ENCODE results near the gene CCDC88C.

Gene CCDC88C

DNA sequence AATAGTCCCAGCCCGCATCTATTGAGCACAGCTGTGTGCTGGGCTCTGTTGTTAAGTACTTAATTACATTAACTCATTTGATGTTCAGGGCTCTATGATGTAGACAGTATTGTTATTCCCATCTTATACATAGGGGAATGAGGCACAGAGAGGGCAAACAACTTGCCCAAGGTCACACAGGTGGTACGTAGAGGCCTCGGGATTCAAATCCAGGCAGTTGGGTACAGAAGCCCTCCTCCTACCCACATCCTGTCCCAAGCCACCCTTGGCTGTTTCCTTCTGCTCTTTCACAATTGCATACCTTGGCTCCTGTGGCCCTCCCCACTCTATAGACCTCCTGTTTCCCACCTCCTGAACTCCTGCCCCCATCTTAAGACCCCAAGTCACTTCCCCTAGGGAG is 163.2 kb downstream of the CCDC88C start:
- no peak overlapping the region for H3K9ac ChIP-seq (ENCODE audit: low read depth, low read length, poor library complexity)
- no peak overlapping the region for H3K23ac ChIP-seq (ENCODE audit: low read depth, low read length, poor library complexity)
- peaks cover 0 to 38% (median 10%) of the 10 kb centered on the region in 3 experiments for H3K27me3 ChIP-seq (ENCODE audit: control insufficient read depth in 3 of 3, insufficient read depth in 3 of 3, low read depth in 1 of 3, low read length in 3 of 3)
- no peak overlapping the region for H2AFZ ChIP-seq (ENCODE audit: low read length)
- no peak overlapping the region for H3K18ac ChIP-seq (ENCODE audit: low read length)
- H2BK12ac ChIP-seq (ENCODE audit: low read length): no peak overlapping the region
- no peak overlapping the region for H4K8ac ChIP-seq (ENCODE audit: low read depth, low read length)
- no peak overlapping the region for H2BK120ac ChIP-seq (ENCODE audit: low read depth, low read length)
- H3K36me3 ChIP-seq (replicated peaks in 1 of 2; ENCODE audit: control insufficient read depth in 2 of 2, insufficient read depth in 2 of 2, low read length in 2 of 2): no peaks in the 10 kb centered on the region
- H3K4ac ChIP-seq (ENCODE audit: low read length): no peak overlapping the region
- peak overlapping the region in 1 of 2 donors; percentile 51 for H3K4me3 ChIP-seq (ENCODE audit: low read length in 2 of 2)
- no peak overlapping the region for H3K27ac ChIP-seq (replicated peaks; ENCODE audit: low read length)
- no CpG with 5 or more reads among the region's 3 CpGs for WGBS, 2 donors (ENCODE audit: extremely low coverage in 2 of 2, insufficient read length in 2 of 2, insufficient replicate concordance in 1 of 2)
- no peak for DNase-seq (ENCODE audit: low spot score)
- H4K91ac ChIP-seq (ENCODE audit: low read depth, low read length, poor library complexity): no peak overlapping the region
- H2BK15ac ChIP-seq (ENCODE audit: low read length): no peak overlapping the region
- peak overlapping the region; percentile 20 for H2AK5ac ChIP-seq (ENCODE audit: low read depth, low read length)
- no peak overlapping the region for H3K14ac ChIP-seq (ENCODE audit: low read length)
- no peaks in the 10 kb centered on the region for H3K79me1 ChIP-seq (ENCODE audit: low read depth, low read length)
- peaks cover 21 to 32% of the 10 kb centered on the region in 2 donors for H3K4me1 ChIP-seq (ENCODE audit: control insufficient read depth in 2 of 2, insufficient read depth in 1 of 2, low read depth in 1 of 2, low read length in 2 of 2)
- H2BK5ac ChIP-seq (ENCODE audit: low read length): no peak overlapping the region
- no peak overlapping the region for H3K4me2 ChIP-seq (ENCODE audit: insufficient read depth, low read length, poor library complexity, severe bottlenecking)
- no peaks in the 10 kb centered on the region for H3K9me3 ChIP-seq (replicated peaks in 1 of 2; ENCODE audit: control insufficient read depth in 2 of 2, insufficient read depth in 1 of 2, low read depth in 1 of 2, low read length in 2 of 2)

DNA sequence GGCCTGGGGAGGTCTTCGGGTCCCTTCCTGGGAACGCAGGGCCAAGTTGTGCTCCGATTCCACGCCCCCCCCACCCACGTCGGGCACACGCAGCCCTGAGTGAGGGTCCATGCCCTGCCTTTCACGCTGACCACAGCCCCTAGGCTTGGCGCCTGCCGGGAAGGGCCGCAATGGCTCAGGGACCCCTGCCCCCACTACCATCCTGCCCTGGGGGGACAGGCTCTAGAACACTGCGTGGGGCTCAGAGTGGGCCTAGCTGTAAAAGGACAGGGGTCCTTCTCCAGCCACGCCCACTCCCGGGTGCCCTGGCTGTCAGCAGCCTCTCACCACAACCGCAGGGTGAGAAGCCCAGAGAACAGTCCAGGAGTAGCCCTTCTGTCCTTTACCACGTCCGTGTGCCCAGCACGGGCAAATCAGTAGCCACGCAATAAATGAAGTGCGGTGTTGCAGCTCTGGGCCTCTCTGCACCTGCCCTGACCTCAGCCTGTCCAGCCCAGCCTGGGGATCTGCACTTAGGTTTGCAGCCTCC is 163.8 kb downstream of the CCDC88C start:
- Histone ChIP-seq H4K91ac (ENCODE audit: low read depth, low read length, poor library complexity) (no peak overlapping the region), H3K4me1 (ENCODE audit: control insufficient read depth in 2 of 2, insufficient read depth in 1 of 2, low read depth in 1 of 2, low read length in 2 of 2) (peaks cover 21 to 32% of the 10 kb centered on the region in 2 donors), H3K23ac (ENCODE audit: low read depth, low read length, poor library complexity) (peak overlapping the region; percentile 90), H3K79me1 (ENCODE audit: low read depth, low read length) (no peaks in the 10 kb centered on the region), H4K8ac (ENCODE audit: low read depth, low read length) (no peak overlapping the region), H2AK5ac (ENCODE audit: low read depth, low read length) (peak overlapping the region; percentile 20), H3K9me3 (replicated peaks in 1 of 2; ENCODE audit: control insufficient read depth in 2 of 2, insufficient read depth in 1 of 2, low read depth in 1 of 2, low read length in 2 of 2) (no peaks in the 10 kb centered on the region), H3K36me3 (replicated peaks in 1 of 2; ENCODE audit: control insufficient read depth in 2 of 2, insufficient read depth in 2 of 2, low read length in 2 of 2) (no peaks in the 10 kb centered on the region), H3K9ac (ENCODE audit: low read depth, low read length, poor library complexity) (peak overlapping the region; percentile 95), H3K27ac (replicated peaks; ENCODE audit: low read length) (no peak overlapping the region), H2BK15ac (ENCODE audit: low read length) (peak overlapping the region; percentile 99), H2BK5ac (ENCODE audit: low read length) (peak overlapping the region; percentile 16), H3K14ac (ENCODE audit: low read length) (peak overlapping the region; percentile 92), H3K4ac (ENCODE audit: low read length) (no peak overlapping the region), H3K4me3 (ENCODE audit: low read length in 2 of 2) (peak overlapping the region; percentile 51 to 87), H2BK120ac (ENCODE audit: low read depth, low read length) (peak overlapping the region; percentile 40), H2AFZ (ENCODE audit: low read length) (peak overlapping the region; percentile 97), H3K18ac (ENCODE audit: low read length) (peak overlapping the region; percentile 98), H3K27me3 (ENCODE audit: control insufficient read depth in 3 of 3, insufficient read depth in 3 of 3, low read depth in 1 of 3, low read length in 3 of 3) (peaks cover 0 to 38% (median 10%) of the 10 kb centered on the region in 3 experiments), H3K4me2 (ENCODE audit: insufficient read depth, low read length, poor library complexity, severe bottlenecking) (peak overlapping the region; percentile 95), H2BK12ac (ENCODE audit: low read length) (peak overlapping the region; percentile 91)
- no CpG with 5 or more reads among the region's 20 CpGs for WGBS, 2 donors (ENCODE audit: extremely low coverage in 2 of 2, insufficient read length in 2 of 2, insufficient replicate concordance in 1 of 2)
- DNase-seq (ENCODE audit: low spot score): no peak

DNA sequence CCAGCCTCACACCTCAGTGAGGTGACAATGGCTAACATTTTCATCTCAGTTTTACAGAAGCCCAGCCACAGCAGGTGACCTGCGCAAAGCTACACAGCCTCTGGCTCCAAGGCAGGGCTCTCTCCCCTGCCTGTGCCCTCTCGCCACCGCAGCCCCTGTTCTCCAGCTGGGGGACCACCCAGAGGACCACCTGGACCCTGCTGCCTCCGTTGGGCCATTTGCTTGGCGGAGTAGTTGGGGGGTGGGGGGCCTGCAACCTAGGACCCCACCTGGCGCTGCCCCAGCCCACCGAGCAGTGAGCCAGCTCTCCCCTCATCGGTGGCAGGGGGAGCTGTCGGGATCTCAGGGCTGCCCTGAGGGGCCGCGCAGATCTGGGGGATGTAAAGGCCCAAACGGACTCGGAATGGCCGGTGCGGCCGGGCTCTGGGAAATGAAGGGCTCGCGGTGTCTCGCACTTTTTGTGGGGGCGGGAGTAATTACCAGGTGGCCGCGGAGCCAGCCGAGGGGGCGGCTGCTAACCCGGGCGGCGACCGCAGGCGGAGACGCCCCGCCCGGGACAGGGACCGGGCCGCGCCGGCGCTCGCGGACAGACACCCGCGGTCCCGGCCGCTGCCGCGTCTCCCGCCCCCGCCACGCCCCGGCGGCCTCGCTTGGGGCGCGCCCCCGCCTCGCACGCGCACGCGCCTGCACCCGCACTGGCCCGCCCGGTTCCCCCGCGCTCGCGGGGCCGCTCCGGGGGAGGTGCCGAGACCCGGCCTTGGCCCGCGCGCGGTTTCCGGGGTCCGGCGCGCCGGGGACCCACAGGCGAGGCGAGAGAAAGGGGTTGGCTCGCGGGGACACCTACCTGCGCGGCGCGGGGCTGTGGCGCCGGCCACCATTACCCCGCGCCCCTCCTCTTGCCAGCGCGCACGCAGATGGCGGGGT is 164.5 kb downstream of the CCDC88C start:
- Histone ChIP-seq H2AK5ac (ENCODE audit: low read depth, low read length) (no peak overlapping the region), H2BK120ac (ENCODE audit: low read depth, low read length) (peak overlapping the region; percentile 40), H2BK12ac (ENCODE audit: low read length) (peak overlapping the region; percentile 91), H3K4me1 (ENCODE audit: control insufficient read depth in 2 of 2, insufficient read depth in 1 of 2, low read depth in 1 of 2, low read length in 2 of 2) (peaks cover 21 to 32% of the 10 kb centered on the region in 2 donors), H3K9me3 (replicated peaks in 1 of 2; ENCODE audit: control insufficient read depth in 2 of 2, insufficient read depth in 1 of 2, low read depth in 1 of 2, low read length in 2 of 2) (no peaks in the 10 kb centered on the region), H3K4me3 (ENCODE audit: low read length in 2 of 2) (peak overlapping the region; percentile 51 to 87), H3K14ac (ENCODE audit: low read length) (peak overlapping the region; percentile 92), H2BK5ac (ENCODE audit: low read length) (peak overlapping the region; percentile 16), H3K27me3 (ENCODE audit: control insufficient read depth in 3 of 3, insufficient read depth in 3 of 3, low read depth in 1 of 3, low read length in 3 of 3) (peaks cover 0 to 38% (median 10%) of the 10 kb centered on the region in 3 experiments), H4K91ac (ENCODE audit: low read depth, low read length, poor library complexity) (no peak overlapping the region), H3K79me1 (ENCODE audit: low read depth, low read length) (no peaks in the 10 kb centered on the region), H3K27ac (replicated peaks; ENCODE audit: low read length) (no peak overlapping the region), H2AFZ (ENCODE audit: low read length) (peak overlapping the region; percentile 97), H3K18ac (ENCODE audit: low read length) (peak overlapping the region; percentile 98), H3K36me3 (replicated peaks in 1 of 2; ENCODE audit: control insufficient read depth in 2 of 2, insufficient read depth in 2 of 2, low read length in 2 of 2) (no peaks in the 10 kb centered on the region), H4K8ac (ENCODE audit: low read depth, low read length) (no peak overlapping the region), H2BK15ac (ENCODE audit: low read length) (peak overlapping the region; percentile 99), H3K4me2 (ENCODE audit: insufficient read depth, low read length, poor library complexity, severe bottlenecking) (peak overlapping the region; percentile 95), H3K23ac (ENCODE audit: low read depth, low read length, poor library complexity) (peak overlapping the region; percentile 90), H3K9ac (ENCODE audit: low read depth, low read length, poor library complexity) (peak overlapping the region; percentile 95), H3K4ac (ENCODE audit: low read length) (no peak overlapping the region)
- DNase-seq (ENCODE audit: low spot score): no peak
- no CpG with 5 or more reads among the region's 95 CpGs for WGBS, 2 donors (ENCODE audit: extremely low coverage in 2 of 2, insufficient read length in 2 of 2, insufficient replicate concordance in 1 of 2)

DNA sequence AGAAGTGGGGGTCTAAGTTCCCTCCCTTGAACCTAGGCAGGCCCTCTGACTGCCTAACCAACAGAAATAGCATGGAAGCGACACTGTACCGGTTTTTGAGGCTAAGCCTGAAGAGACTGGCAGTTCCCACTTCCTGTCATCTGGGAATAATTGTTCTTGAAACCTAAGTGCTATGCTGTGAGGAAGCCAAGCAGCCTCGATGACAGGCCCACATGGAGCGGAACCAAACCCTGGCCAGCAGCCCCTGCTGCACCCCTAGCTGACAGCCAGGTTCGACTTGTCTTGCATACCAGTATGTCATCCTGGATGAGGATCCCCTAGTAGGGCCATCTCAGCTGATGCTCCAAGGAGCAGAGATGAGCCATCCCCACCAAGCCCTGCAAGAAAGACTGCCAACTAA is 166.7 kb downstream of the CCDC88C start:
- no peak overlapping the region for H2AK5ac ChIP-seq (ENCODE audit: low read depth, low read length)
- no CpG with 5 or more reads among the region's 5 CpGs for WGBS, 2 donors (ENCODE audit: extremely low coverage in 2 of 2, insufficient read length in 2 of 2, insufficient replicate concordance in 1 of 2)
- no peak overlapping the region for H3K4me2 ChIP-seq (ENCODE audit: insufficient read depth, low read length, poor library complexity, severe bottlenecking)
- H4K91ac ChIP-seq (ENCODE audit: low read depth, low read length, poor library complexity): no peak overlapping the region
- no peaks in the 10 kb centered on the region for H3K36me3 ChIP-seq (replicated peaks in 1 of 2; ENCODE audit: control insufficient read depth in 2 of 2, insufficient read depth in 2 of 2, low read length in 2 of 2)
- no peak overlapping the region for H3K9ac ChIP-seq (ENCODE audit: low read depth, low read length, poor library complexity)
- H2AFZ ChIP-seq (ENCODE audit: low read length): no peak overlapping the region
- H2BK120ac ChIP-seq (ENCODE audit: low read depth, low read length): no peak overlapping the region
- H3K4me3 ChIP-seq (ENCODE audit: low read length in 2 of 2): no peak overlapping the region
- H2BK5ac ChIP-seq (ENCODE audit: low read length): no peak overlapping the region
- no peaks in the 10 kb centered on the region for H3K9me3 ChIP-seq (replicated peaks in 1 of 2; ENCODE audit: control insufficient read depth in 2 of 2, insufficient read depth in 1 of 2, low read depth in 1 of 2, low read length in 2 of 2)
- H2BK12ac ChIP-seq (ENCODE audit: low read length): no peak overlapping the region
- H3K27me3 ChIP-seq (ENCODE audit: control insufficient read depth in 3 of 3, insufficient read depth in 3 of 3, low read depth in 1 of 3, low read length in 3 of 3): peaks cover 0 to 40% (median 10%) of the 10 kb centered on the region in 3 experiments
- peak overlapping the region; percentile 81 for H3K18ac ChIP-seq (ENCODE audit: low read length)
- no peak overlapping the region for H3K23ac ChIP-seq (ENCODE audit: low read depth, low read length, poor library complexity)
- H3K4me1 ChIP-seq (ENCODE audit: control insufficient read depth in 2 of 2, insufficient read depth in 1 of 2, low read depth in 1 of 2, low read length in 2 of 2): peaks cover 14 to 20% of the 10 kb centered on the region in 2 donors
- no peak overlapping the region for H2BK15ac ChIP-seq (ENCODE audit: low read length)
- H3K14ac ChIP-seq (ENCODE audit: low read length): no peak overlapping the region
- H3K79me1 ChIP-seq (ENCODE audit: low read depth, low read length): no peaks in the 10 kb centered on the region
- DNase-seq (ENCODE audit: low spot score): no peak
- H4K8ac ChIP-seq (ENCODE audit: low read depth, low read length): no peak overlapping the region
- no peak overlapping the region for H3K4ac ChIP-seq (ENCODE audit: low read length)
- H3K27ac ChIP-seq (replicated peaks; ENCODE audit: low read length): no peak overlapping the region

All from neuronal stem cell (in vitro differentiated cells).